Measurements from ENCODE around the gene MIPEP.

Gene MIPEP

DNA sequence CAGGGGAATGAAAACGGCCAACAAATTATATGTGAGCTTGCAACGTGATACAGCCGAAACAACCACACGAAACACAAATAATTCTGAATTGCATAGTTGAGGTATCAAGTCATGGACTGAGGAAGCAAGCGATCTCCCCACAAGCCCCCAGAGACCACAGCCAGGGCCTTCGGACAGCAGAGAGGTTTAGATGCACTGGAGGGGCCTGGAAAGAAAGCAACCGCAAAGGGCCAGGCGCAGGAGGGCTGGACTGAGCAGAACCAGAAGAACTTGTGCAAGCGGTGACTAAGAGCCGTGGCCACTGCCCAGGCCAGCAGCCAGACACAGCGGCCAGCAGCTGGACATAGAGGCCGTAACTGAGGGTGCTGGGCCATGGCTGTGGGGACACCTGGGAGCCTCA lies 187.6 kb downstream of the MIPEP start:
- TF ChIP-seq, protein P1, sequence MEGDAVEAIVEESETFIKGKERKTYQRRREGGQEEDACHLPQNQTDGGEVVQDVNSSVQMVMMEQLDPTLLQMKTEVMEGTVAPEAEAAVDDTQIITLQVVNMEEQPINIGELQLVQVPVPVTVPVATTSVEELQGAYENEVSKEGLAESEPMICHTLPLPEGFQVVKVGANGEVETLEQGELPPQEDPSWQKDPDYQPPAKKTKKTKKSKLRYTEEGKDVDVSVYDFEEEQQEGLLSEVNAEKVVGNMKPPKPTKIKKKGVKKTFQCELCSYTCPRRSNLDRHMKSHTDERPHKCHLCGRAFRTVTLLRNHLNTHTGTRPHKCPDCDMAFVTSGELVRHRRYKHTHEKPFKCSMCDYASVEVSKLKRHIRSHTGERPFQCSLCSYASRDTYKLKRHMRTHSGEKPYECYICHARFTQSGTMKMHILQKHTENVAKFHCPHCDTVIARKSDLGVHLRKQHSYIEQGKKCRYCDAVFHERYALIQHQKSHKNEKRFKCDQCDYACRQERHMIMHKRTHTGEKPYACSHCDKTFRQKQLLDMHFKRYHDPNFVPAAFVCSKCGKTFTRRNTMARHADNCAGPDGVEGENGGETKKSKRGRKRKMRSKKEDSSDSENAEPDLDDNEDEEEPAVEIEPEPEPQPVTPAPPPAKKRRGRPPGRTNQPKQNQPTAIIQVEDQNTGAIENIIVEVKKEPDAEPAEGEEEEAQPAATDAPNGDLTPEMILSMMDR (IDR thresholded peaks at IDR 0.05; ENCODE audit: insufficient read depth, low read depth, low read length, missing control alignments) = no peak
- DNase-seq (ENCODE audit: low read depth) = no peak
- H3K4me3 ChIP-seq (ENCODE audit: low read depth, low read length) = no peak overlapping the region

DNA sequence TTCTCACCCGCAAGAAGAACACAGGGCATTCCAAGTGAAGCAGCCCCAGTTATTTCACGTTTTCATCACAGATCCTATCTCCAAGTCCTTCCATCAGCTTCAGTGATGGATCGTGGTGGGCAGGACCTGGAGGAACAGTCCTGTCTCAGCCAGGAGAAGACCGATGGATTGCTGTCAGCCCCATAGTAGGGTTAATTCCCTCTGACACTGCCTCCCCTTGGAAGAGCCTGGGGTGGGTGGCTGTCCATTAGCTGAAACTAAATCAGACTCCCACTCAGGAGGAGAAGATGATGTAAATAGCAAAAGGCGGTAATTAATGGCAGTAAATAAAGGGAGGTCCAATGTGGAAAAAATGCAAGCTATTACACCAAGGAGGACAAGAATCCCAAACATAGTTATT lies 188.0 kb downstream of the MIPEP start:
- H3K4me3 ChIP-seq (ENCODE audit: low read depth, low read length) = no peak overlapping the region
- TF ChIP-seq, protein P1 (IDR thresholded peaks at IDR 0.05; ENCODE audit: insufficient read depth, low read depth, low read length, missing control alignments) = no peak
- no peak for DNase-seq (ENCODE audit: low read depth)

DNA sequence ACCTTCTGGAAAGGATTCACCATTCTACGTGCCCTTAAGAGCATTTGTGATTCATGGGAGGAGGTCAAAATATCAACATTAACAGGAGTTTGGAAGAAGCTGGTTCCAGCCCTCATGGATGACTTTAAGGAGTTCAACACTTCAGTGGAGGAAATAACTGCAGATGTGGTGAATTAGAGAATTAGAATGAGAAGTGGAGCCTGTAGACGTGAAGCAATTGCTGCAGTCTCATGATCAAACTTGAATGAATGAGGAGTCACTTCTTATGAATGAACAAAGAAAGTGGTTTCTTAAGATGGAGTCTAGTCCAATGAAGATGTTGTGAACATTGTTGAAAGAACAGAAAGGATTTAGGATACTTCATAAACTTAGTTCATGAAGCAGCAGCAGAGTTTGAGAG lies 189.9 kb downstream of the MIPEP start:
- no peak overlapping the region for H3K4me3 ChIP-seq (ENCODE audit: low read depth, low read length)
- TF ChIP-seq, protein P1 (IDR thresholded peaks at IDR 0.05; ENCODE audit: insufficient read depth, low read depth, low read length, missing control alignments) = no peak
- no peak for DNase-seq (ENCODE audit: low read depth)

DNA sequence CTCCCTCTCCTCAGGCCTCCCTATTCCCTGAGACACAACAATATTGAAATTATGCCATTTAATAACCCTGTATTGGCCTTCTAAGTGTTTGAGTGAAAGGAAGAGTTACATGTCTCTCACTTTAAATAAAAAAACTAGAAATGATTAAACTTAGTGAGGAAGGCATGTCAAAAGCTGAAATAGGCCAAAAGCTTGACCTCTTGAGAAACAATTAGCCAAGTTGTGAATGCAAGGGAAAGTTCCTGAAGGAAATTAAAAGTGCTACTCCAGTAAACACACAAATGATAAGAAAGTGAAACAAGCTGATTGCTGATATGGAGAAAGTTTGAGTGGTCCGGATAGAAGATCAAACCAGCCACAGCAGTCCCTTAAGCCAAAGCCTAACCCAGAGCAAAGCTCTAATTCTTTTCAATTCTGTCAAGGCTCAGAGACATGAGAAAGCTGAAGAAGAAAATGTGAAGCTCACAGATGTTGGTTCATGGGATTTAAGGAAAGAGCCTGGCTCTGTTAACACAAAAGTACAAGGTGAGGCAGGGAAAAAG lies 191.4 kb downstream of the MIPEP start:
- no peak for DNase-seq (ENCODE audit: low read depth)
- TF ChIP-seq, protein P1 (IDR thresholded peaks at IDR 0.05; ENCODE audit: insufficient read depth, low read depth, low read length, missing control alignments) = no peak
- H3K4me3 ChIP-seq (ENCODE audit: low read depth, low read length) = no peak overlapping the region

DNA sequence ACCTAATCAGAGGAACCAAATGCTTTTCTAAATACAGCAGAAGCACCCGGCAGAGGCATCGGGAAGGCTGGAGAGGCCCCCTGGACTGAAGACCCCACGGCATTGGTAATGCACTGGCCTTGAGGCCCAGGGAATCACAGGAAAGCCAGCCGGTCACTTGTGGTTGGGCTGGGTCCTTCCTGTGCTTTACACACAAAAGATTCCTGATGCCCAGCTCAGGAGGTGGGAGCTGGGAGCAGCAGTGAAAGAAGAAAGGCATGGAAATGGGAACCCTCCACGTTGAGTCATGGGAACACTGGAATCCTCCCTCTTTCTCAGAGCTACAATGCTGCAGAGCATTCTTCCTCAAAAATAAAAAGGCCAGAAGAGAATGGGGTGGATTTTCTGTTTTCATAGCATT lies 192.6 kb downstream of the MIPEP start:
- TF ChIP-seq, protein P1 (IDR thresholded peaks at IDR 0.05; ENCODE audit: insufficient read depth, low read depth, low read length, missing control alignments) = no peak
- no peak overlapping the region for H3K4me3 ChIP-seq (ENCODE audit: low read depth, low read length)
- DNase-seq (ENCODE audit: low read depth) = no peak

DNA sequence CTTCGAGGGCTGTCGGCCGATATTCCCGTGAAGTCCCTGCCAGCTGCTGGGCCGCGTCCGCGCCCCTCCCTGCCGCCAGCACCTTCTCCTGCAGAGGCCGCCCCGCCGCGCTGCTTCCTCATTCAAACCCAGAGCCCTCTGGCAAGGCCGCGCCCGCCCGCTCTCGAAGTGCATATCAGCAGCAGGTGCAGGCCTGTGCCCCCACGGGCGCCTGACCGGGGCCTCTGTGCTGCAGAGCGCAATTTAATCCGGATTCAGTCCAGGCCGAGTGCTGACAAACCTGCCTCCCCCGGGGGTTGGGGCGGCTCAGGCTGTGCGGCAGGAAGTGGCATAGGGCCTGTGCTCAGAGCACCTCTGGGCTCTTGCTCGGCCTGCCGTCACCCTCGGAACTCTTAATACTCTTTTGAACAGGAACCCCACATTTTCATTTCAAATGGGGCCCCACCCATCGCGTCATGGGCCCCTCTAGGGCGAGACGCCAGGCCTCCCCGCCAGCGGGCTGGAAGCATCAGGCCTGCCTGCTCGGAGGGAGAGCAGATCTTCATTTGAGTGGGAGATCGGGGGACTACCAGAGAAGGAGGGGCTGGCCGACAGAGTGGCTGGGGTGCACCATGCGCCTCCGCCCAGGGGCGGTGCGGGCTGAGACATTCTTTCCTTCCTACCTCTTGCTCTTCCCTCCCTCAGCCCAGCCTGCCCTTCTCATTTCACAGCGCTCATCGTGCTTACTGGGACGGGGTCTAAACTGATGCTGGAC lies 193.3 kb downstream of the MIPEP start:
- DNase-seq (ENCODE audit: low read depth) = peak; percentile 82
- peak overlapping the region; percentile 46 for H3K4me3 ChIP-seq (ENCODE audit: low read depth, low read length)
- TF ChIP-seq, protein P1 (IDR thresholded peaks at IDR 0.05; ENCODE audit: insufficient read depth, low read depth, low read length, missing control alignments) = peak; percentile 11

DNA sequence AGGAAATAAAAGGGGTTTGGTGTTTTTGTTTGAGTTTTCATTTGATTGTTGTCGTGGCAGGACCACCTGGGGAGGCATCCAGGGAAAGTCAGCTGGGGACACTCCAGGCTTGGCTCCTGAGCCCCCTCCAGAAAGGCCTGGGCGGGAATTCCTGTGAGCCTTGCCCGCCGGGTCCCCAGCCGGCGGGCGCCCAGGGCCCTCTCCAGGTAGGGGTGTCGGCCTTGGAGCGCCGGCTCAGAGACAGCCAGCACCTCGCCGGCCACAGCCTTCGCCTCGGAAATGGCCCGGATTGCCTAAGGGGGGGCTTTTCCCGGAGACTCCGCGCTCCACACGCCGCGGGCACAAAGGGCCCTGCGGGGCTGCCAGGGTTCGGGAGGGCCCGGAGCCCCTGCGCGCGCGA lies 194.0 kb downstream of the MIPEP start:
- TF ChIP-seq, protein P1 (IDR thresholded peaks at IDR 0.05; ENCODE audit: insufficient read depth, low read depth, low read length, missing control alignments) = no peak

More for the DNA sequence above, 194.0 kb downstream of the MIPEP start:
- no peak overlapping the region for H3K4me3 ChIP-seq (ENCODE audit: low read depth, low read length)
- no peak for DNase-seq (ENCODE audit: low read depth)
